Peyer's patch (tissue), 4 donors: ENCODE data around the gene PANX2. TPM values are rescaled to one million over a fixed set of nuclear protein-coding genes. Genes with fewer than 3 reads are reported as not detected.
A peak's percentile ranks its signal among the peaks of the same experiment; 100 is the strongest.

Source experiments
- DNase-seq, 3 donors: peaks; one replicate each; pipeline ENCODE4 v3.0.0-alpha.2; 2017 to 2019
- H3K27ac ChIP-seq, 4 donors: fragments of 200-600 bp; sonication (generic); one replicate each; pipeline ENCODE4 v1.5.1; 2016 to 2019
- H3K27me3 ChIP-seq, 2 donors: fragments of 200-600 bp; sonication (generic); one replicate each; pipeline ENCODE4 v1.5.1; 2019
- H3K36me3 ChIP-seq, 3 donors: fragments of 200-600 bp; sonication (generic); one replicate each; pipeline ENCODE4 v1.5.1; 2016 to 2019
- H3K4me1 ChIP-seq, 4 donors: fragments of 200-600 bp; sonication (generic); one replicate each; pipeline ENCODE4 v1.5.1; 2016 to 2019
- H3K4me3 ChIP-seq, 4 donors: fragments of 200-600 bp; sonication (generic); 1 replicate in 3 of 4; 2 replicates in 1 of 4; pipeline ENCODE4 v1.5.1; 2016 to 2019; ENCODE audit warnings: mild to moderate bottlenecking in 1 of 4
- H3K9me3 ChIP-seq, 4 donors: fragments of 200-600 bp; sonication (generic); one replicate each; pipeline ENCODE4 v1.5.1; 2016 to 2019; ENCODE audit warnings: mild to moderate bottlenecking in 1 of 4
- CTCF ChIP-seq, 6 experiments: fragments of 450-650 bp in 4 of 6; fragments of 200-600 bp in 2 of 6; sonication (generic) in 1 of 6; IDR thresholded peaks; one replicate each; pipeline ENCODE4 v1.5.1; 2017 to 2019; ENCODE audit warnings: antibody characterized with exemption in 6 of 6, mild to moderate bottlenecking in 3 of 6, moderate library complexity in 1 of 6
- POLR2A ChIP-seq, 2 donors: fragments of 450-650 bp; IDR thresholded peaks; one replicate each; pipeline ENCODE4 v1.5.1; 2017; ENCODE audit warnings: antibody characterized with exemption in 2 of 2, mild to moderate bottlenecking in 2 of 2, moderate library complexity in 2 of 2
- total RNA-seq, 4 donors: library from RNA; depleted of rRNA; stranded (reverse); fragments of >200 nt; gene quantifications; one replicate each; pipeline ENCODE4 v1.1.0, GENCODE V29; 2016

PANX2 gene
- total RNA-seq, 4 donors from 2014 or later = 0.40 TPM; not detected in 3

DNA sequence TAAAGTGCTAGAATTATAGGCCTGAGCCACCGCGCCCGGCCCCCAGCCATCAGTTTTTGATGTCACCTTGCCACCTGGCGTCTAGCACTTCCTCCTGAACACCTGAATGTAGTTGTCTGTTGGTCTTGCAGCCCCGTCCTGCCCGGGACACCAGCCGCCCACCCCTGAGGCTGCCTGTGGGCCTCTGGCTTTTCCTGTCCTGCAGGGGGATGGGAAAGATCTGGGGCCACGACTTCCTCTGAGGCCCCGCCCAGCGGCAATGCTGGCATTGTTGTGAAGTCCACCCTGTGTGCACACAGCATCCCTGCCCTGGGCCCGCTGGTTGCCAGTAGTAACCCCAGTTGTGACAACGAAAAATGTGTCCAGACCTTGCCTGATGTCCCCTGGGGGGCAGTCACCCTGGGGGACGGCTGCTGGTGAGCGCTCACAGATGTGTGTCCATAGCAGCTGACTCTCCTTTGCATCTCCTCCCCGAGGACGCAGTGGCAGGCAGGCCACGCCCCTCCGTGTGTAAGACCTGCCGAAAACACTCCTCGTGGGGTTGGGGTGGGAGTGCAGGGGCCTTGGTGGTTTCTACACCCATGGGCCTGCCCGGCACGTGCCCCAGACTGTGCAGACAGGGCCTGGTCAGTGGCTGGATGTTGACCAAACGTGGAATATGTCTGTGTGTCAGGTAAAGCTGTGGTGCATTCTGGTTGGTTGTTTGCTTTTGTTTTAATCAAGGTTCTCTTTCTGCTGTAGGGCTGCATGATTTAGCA lies 37.0 kb downstream of the PANX2 start:
- peak overlapping the region in 1 of 4 donors; percentile 19 for H3K27ac ChIP-seq
- H3K36me3 ChIP-seq = peaks cover 0 to 54% (median 0%) of the 10 kb centered on the region in 3 donors
- no peaks in the 10 kb centered on the region for H3K27me3 ChIP-seq
- DNase-seq = no peak
- no peaks in the 10 kb centered on the region for H3K9me3 ChIP-seq
- peaks cover 0 to 10% (median under 1%) of the 10 kb centered on the region in 4 donors for H3K4me1 ChIP-seq
- H3K4me3 ChIP-seq = no peak overlapping the region
- TF ChIP-seq POLR2A (IDR thresholded peaks at IDR 0.05) (no peak), CTCF (IDR thresholded peaks at IDR 0.05) (no peak)

DNA sequence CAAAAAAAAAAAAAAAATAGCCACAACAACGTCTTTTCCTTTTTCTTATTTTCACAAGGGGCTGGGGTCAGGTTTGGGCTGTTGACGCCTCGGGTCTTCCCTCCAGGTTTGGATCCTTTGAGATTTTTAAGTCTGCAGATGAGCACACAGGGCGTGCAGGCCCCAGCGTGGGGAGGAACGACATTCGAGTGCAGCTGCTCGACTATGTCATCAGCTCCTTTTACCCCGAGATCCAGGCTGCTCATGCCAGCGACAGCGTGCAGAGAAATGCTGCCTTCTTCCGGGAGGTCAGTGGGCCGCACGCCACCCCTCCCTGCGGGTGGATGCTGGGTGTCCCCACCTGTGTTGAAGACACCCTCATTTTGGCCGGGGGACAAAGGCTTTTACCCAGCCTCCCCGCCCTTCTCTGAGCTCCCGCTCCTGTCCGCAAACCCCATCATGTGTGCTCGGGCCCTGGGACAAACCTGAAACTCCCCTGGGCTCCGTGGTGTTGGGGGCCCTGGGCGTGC lies 38.0 kb downstream of the PANX2 start:
- Histone ChIP-seq H3K4me1 (peaks cover 0 to 10% (median 0%) of the 10 kb centered on the region in 4 donors), H3K9me3 (no peaks in the 10 kb centered on the region), H3K27me3 (no peaks in the 10 kb centered on the region), H3K27ac (no peak overlapping the region), H3K36me3 (peaks cover 0 to 62% (median 0%) of the 10 kb centered on the region in 3 donors), H3K4me3 (no peak overlapping the region)
- no peak for DNase-seq
- TF ChIP-seq POLR2A (IDR thresholded peaks at IDR 0.05) (no peak), CTCF (IDR thresholded peaks at IDR 0.05) (no peak)

DNA sequence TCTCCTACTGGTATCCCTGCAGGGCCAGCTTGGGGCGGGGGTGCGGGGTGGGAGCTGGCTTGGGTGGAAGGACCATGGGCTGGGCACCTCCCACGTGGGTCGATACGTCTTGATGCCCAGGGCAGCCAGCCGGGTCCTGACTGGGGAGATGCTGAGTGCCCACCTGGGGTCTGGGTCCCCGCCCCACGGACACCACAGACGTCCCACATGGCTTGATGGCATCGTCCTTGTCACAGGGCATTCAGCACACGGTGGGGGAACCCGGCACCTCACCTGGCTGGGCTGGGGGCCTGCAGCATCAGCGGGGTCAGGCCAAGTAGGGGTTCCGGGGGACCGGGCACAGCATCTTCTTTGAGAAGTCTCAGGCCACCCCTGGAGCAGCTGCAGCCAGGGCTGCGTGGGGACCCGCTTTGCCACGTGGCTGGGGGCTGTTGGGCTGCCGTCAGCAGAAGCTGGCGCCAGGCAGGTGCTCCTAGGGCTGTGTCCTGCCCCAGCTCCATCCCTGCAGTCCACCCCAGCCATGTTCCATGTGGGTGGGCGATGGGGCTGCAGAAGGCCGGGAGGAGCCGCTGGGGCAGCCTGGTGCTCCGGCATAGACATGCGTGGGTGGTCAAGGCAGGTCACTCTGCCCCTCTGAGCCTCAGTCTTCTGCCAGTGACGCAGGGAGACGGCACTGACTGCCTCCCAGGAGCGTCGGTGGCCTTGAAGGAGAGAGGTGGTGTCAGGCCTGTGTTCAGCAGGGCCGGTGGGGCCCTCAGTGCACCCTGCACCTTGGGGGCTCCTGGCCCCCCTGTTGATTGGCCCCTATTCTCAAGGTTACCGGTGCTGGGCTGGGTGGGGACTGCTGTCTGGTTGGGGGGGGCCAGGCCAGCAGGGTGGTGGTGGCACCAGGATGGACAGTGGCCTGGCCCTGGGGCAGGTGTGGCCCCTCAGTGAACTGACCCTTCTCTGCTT lies 38.7 kb downstream of the PANX2 start:
- DNase-seq = no peak
- H3K4me3 ChIP-seq = no peak overlapping the region
- TF ChIP-seq POLR2A (IDR thresholded peaks at IDR 0.05) = no peak
- TF ChIP-seq CTCF (IDR thresholded peaks at IDR 0.05) = no peak
- H3K36me3 ChIP-seq = peaks cover 0 to 70% (median 0%) of the 10 kb centered on the region in 3 donors
- H3K9me3 ChIP-seq = no peaks in the 10 kb centered on the region
- H3K4me1 ChIP-seq = peaks cover 0 to 10% (median 0%) of the 10 kb centered on the region in 4 donors
- H3K27ac ChIP-seq = no peak overlapping the region
- no peaks in the 10 kb centered on the region for H3K27me3 ChIP-seq

DNA sequence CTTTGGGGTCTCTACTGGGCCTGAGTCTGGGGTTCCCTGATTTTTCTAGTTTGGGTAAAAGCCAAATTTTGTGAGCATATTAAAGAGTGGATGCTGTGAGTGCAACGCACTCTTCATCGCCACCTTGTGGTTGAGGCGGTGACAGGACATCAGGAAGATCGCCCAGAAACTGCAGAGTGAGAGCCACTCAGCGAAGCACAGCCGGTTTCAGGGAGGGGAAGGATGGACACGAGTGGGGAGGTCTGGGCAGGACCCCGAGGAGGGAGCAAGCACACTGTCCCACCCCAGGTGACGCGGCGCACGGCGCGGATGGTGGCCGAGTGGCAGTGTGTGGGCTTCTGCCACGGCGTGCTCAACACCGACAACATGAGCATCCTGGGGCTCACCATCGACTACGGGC lies 39.4 kb downstream of the PANX2 start:
- no peaks in the 10 kb centered on the region for H3K9me3 ChIP-seq
- H3K27me3 ChIP-seq = no peaks in the 10 kb centered on the region
- no peak overlapping the region for H3K27ac ChIP-seq
- H3K36me3 ChIP-seq = peaks cover 0 to 75% (median 0%) of the 10 kb centered on the region in 3 donors
- H3K4me3 ChIP-seq = no peak overlapping the region
- peaks cover 0 to 10% (median 0%) of the 10 kb centered on the region in 4 donors for H3K4me1 ChIP-seq
- TF ChIP-seq CTCF (IDR thresholded peaks at IDR 0.05) (peak; percentile 73 to 85 (median 83)), POLR2A (IDR thresholded peaks at IDR 0.05) (no peak)
- DNase-seq = peak; percentile 72 to 88 (median 72)

GRCh38 chr22:50210378-50211139 lies 40.0 kb downstream of the PANX2 start:
- H3K4me1 ChIP-seq = peaks cover 0 to 10% (median 0%) of the 10 kb centered on the region in 4 donors
- H3K9me3 ChIP-seq = no peaks in the 10 kb centered on the region
- H3K27me3 ChIP-seq = no peaks in the 10 kb centered on the region
- H3K4me3 ChIP-seq = no peak overlapping the region
- no peak for DNase-seq
- peaks cover 0 to 81% (median 0%) of the 10 kb centered on the region in 3 donors for H3K36me3 ChIP-seq
- TF ChIP-seq CTCF (IDR thresholded peaks at IDR 0.05) = no peak
- TF ChIP-seq POLR2A (IDR thresholded peaks at IDR 0.05) = no peak
- H3K27ac ChIP-seq = no peak overlapping the region
